Nephron progenitor cell (in vitro differentiated cells): ENCODE results near the gene COA3.

Source experiments
- DNase-seq: peaks from one replicate; pipeline ENCODE4 v3.0.0; 2021
- H3K27ac Mint-ChIP-seq: 2 replicates; pipeline ENCODE4 v1.8.0; 2021; ENCODE audit warnings: mild to moderate bottlenecking, moderate library complexity, mixed read lengths
- H3K27me3 Mint-ChIP-seq: 2 replicates; pipeline ENCODE4 v1.8.0; 2021; ENCODE audit warnings: mild to moderate bottlenecking, low read depth, mixed read lengths; ENCODE audit not compliant: poor library complexity
- H3K36me3 Mint-ChIP-seq: 2 replicates; pipeline ENCODE4 v1.8.0; 2021; ENCODE audit warnings: low read depth, mixed read lengths
- H3K4me1 Mint-ChIP-seq: 2 replicates; pipeline ENCODE4 v1.8.0; 2021; ENCODE audit warnings: mixed read lengths
- H3K4me3 Mint-ChIP-seq: 2 replicates; pipeline ENCODE4 v1.8.0; 2021; ENCODE audit warnings: mild to moderate bottlenecking, moderate library complexity, mixed read lengths
- H3K9me3 Mint-ChIP-seq: 2 replicates; pipeline ENCODE4 v1.8.0; 2021; ENCODE audit warnings: mild to moderate bottlenecking, moderate library complexity, mixed read lengths
- CTCF ChIP-seq: fragments of 200-600 bp; sonication (generic); IDR thresholded peaks from 2 replicates; pipeline ENCODE4 v1.5.0; 2021; ENCODE audit warnings: antibody characterized with exemption

Gene COA3

GRCh38 chr17:42798383-42799380 is at the start of gene COA3, which contains the start of gene CNTD1:
Gene COA3, minus strand, starts transcription at chr17:42798704. Its CDS starts 23 bp downstream, at chr17:42798681.
Gene CNTD1, plus strand, starts transcription at chr17:42798861. Its CDS starts 207 bp downstream, at chr17:42799068.
- DNase-seq = peak; percentile 89
- H3K27me3 Mint-ChIP-seq = peaks cover 25% of the 10 kb centered on the region
- H3K9me3 Mint-ChIP-seq = peaks cover 5% of the 10 kb centered on the region
- peak within 1 kb of the TSS; percentile 96 for H3K4me3 Mint-ChIP-seq
- peaks cover 36% of the 10 kb centered on the region for H3K36me3 Mint-ChIP-seq
- H3K4me1 Mint-ChIP-seq = peaks cover 62% of the 10 kb centered on the region
- TF ChIP-seq CTCF = no peak
- H3K27ac Mint-ChIP-seq = peak within 1 kb of the TSS; percentile 43

- H3K27me3 Mint-ChIP-seq = peaks cover 2% of the 10 kb centered on the region
- peaks cover 22% of the 10 kb centered on the region for H3K4me1 Mint-ChIP-seq
- H3K4me3 Mint-ChIP-seq = no peak overlapping the region
- H3K27ac Mint-ChIP-seq = no peak overlapping the region
- DNase-seq = no peak
- no peak for TF ChIP-seq CTCF
- H3K9me3 Mint-ChIP-seq = no peaks in the 10 kb centered on the region
- peaks cover 6% of the 10 kb centered on the region for H3K36me3 Mint-ChIP-seq
Measured at GRCh38 chr17:42848093-42848492, 49.6 kb upstream of the COA3 start.

GRCh38 chr17:42846594-42847280 is 48.2 kb upstream of the COA3 start:
- Mint-ChIP-seq H3K4me1 (peaks cover 22% of the 10 kb centered on the region), H3K27me3 (no peaks in the 10 kb centered on the region), H3K4me3 (no peak overlapping the region), H3K9me3 (no peaks in the 10 kb centered on the region), H3K36me3 (peaks cover 14% of the 10 kb centered on the region), H3K27ac (no peak overlapping the region)
- DNase-seq = no peak
- TF ChIP-seq CTCF = no peak

GRCh38 chr17:42845918-42846593 is 47.6 kb upstream of the COA3 start:
- no peaks in the 10 kb centered on the region for H3K27me3 Mint-ChIP-seq
- no peak overlapping the region for H3K4me3 Mint-ChIP-seq

GRCh38 chr17:42845556-42845917 is 47.0 kb upstream of the COA3 start:
- H3K9me3 Mint-ChIP-seq = no peaks in the 10 kb centered on the region
- H3K27ac Mint-ChIP-seq = peak overlapping the region; percentile 57
- no peak overlapping the region for H3K4me3 Mint-ChIP-seq
- peaks cover 15% of the 10 kb centered on the region for H3K4me1 Mint-ChIP-seq
- peaks cover 21% of the 10 kb centered on the region for H3K36me3 Mint-ChIP-seq
- no peak for DNase-seq
- H3K27me3 Mint-ChIP-seq = no peaks in the 10 kb centered on the region
- no peak for TF ChIP-seq CTCF

More at GRCh38 chr17:42845918-42846593, 47.6 kb upstream of the COA3 start:
- Mint-ChIP-seq H3K27ac (peak overlapping the region; percentile 77), H3K9me3 (no peaks in the 10 kb centered on the region), H3K4me1 (peaks cover 20% of the 10 kb centered on the region), H3K36me3 (peaks cover 21% of the 10 kb centered on the region)
- no peak for DNase-seq
- no peak for TF ChIP-seq CTCF
